Activated T-cell treated with anti-CD3 and anti-CD28 coated beads for 24 hours (primary cell): ENCODE measurements around the gene ARFGAP3.

Experiments used
- DNase-seq: peaks from one replicate; pipeline ENCODE4 v3.0.0-alpha.2; 2020; ENCODE audit warnings: low read depth

Gene ARFGAP3

DNA sequence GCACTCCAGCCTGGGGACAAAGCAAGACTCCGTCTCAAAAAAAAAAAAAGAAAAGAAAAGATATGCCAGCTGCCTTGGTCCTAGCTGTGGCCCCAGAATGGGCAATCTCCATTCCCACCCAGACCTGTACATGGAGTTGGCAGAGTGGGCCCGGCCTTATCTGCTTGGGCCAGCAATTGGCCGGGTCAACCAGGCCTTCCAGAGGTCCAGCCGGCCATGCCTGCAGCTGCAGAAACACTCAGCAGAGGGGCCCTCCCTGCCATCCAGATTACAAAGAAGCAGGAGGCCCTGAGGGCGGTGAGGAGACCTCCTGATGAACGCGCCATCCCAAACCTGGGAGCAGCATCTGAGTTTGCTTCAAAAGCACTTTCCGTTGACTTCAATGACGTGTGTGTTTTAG lies 26.9 kb upstream of the ARFGAP3 start:
- no peak for DNase-seq

DNA sequence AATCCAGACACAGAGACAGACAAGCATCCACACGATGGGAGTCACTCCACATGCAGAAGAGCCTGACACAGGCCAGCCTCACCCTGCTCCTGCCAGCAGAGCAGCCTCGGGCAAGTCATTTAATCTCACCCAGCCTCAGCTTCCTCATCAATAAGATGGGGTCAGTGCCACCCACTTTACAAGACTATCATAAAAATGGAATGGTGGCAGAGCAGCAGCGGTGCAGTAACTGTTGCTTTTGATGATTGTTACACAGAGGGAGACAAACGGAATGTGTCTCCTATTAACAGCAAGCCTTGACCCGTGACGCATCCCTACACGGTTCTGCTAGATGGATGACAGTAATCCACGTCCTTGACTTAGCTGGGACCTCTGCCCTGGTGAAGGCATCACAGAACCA lies 26.0 kb upstream of the ARFGAP3 start:
- DNase-seq = no peak

DNA sequence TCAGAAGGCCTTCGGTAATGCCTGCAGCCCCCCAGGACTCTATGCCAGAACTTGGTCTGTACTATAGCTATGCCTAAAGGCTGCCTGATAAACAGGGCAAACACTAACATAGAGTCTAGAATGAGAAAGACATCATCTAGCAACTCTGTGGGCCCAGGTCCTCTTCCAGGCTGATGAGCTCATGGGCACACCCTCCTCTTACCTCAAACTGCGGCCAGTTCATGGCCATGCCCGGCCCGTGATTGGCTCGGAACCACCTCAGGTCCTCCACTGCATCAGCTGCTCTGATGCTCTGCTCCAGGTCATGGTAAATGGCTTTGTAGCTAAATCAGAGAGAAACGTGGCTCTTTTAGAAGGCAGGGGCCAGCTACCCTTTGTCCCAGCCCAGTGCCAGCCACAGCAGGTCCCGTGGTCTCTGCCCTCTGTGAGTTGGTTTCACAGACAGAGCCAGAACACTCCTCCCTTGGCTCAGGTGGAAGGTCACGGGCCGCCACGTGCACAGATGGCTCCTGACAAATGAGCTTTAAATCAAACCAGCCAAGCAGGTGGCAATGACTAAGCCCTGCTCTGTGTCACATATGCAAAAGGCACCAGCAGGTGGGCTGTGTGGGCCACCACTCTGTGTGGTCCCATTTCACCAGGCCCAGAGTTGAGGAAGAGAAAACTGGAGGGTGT lies 25.0 kb upstream of the ARFGAP3 start:
- DNase-seq = no peak

DNA sequence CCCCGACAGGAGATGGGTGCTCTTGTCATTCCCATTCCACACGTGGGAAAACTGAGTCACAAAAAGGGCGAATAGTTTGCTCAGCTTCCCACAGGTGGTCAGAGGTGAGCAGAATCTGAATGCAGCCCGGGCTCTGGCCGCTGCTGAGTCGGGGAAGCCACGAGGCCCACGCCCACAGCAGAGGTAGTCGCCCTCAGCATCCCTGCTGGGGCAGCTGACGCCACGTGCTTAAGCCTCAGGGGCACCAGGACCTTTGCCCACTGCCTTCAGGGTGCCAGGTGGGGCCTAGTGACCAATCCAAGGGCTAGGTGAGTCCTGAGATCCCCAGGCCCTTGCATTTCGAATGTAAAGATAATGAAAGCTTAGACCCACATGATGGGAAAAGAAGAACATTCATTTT lies 24.2 kb upstream of the ARFGAP3 start:
- no peak for DNase-seq

DNA sequence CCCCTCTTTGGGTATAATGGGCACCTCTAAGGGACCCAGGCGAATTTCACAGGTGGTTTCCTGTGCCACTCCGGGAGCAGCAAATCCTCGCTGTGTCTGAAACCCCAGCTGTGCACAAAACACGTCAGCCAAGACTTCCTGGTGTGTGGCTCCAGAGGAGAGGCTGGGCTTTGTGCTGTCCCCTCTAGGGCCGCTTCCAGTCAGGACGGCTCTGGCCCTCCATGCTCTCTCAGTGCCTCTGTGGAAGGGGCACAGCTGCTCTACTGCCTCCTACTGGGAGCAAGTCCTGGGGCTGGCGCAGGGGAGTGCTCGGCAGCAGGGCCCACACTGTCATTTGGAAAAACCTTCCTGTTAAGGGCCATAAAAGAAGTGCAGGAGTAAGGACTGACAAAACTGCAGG lies 23.7 kb upstream of the ARFGAP3 start:
- DNase-seq = no peak

DNA sequence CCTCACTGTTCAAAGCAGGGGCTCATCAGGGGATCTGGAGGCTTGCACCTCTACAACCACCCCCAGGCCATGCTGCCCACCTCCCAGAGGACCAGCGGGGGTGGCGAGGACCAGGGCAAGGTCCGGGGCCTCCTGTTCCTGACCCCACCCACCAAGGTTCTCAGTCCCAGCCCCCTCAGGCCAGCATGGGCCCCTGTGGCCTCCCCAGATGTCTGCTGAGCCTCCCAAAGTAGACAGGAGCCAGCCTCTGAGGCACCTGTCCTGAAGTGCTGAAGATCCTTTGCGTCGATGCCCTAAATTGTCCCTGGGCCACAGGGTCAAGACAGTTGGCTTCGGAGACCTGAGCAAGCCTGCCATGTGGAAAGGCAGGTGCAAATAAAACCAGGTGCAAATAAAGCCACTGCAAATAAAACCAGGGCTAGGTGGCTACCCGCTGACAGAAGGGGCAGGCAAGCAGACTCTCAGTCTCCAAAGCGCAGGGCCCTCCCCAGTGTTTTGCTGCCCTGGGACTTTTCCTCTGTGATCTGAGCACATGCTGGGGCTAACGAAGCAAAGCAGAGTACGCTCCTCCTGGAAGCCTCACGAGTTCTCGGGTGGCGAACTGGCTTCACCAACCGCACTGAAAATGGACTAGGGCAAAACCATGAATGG lies 22.4 kb upstream of the ARFGAP3 start:
- no peak for DNase-seq

DNA sequence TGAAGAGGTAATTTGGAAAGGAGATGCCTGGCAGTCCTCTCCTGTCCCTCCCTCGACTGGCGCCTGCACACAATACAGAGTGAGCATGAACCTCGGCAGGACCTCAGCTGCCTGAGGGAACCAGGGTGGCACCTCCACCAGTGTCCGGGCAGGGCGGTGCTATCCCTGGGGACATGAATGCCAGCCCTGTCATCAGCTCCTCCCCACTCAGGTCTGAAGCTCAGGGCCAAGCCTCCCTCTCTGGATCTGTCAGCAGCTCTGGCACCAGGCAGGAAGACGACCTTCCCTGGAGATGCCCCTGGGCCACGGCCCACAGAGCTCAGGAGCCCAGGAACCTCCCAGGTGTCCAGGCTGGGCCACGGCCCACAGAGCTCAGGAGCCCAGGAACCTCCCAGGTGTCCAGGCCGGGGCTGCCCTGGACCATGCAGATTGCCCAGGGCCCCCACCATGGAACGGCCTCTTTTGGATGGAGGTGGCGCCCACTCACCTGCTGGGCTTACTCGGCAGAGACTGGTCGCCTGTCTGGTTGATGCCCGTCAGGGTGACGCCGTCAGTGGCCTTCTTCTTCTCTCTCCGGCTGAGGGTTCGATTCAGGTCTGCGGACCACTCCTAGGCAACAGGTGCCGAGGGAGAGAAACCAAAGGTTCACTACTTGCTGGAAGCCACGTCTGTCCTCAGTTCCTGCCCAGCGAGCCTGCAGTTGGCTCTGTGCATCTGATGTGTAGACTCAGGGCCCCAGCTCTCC lies 21.7 kb upstream of the ARFGAP3 start:
- no peak for DNase-seq

DNA sequence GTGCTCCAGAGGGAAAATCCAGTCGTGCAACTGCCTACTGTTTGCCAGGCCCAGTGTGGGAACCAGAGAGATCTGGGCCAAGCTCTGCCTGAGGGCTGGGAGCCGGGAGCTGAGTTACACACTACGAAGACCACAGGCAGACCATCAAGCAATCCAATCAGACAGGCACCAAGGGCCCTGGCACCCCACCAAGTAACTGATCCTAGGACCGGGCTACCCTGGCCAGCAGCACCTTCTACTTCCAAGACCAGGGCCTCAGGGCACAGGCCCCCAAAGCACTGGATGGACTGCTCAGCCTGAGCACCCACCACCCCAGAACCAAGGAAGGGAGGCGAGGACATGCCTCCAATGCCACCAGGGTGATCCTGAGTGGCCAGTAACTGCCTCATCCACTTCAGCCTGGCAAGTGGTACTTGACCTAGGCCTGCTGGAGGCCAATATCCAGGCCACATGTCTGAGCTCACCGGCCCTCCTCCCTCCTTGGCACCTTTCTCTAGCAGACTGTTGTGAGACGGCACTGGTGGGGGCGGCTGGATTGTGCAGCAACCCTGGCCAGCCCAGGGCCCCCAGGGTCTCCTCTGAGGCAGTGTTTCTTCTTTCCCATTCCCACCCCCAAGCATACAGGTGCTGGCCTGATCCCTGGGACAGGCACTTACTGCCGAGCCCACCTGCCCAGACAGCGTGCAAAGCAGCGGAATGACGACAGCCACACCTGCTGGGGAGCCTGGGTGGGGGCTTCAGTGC lies 20.7 kb upstream of the ARFGAP3 start:
- no peak for DNase-seq

DNA sequence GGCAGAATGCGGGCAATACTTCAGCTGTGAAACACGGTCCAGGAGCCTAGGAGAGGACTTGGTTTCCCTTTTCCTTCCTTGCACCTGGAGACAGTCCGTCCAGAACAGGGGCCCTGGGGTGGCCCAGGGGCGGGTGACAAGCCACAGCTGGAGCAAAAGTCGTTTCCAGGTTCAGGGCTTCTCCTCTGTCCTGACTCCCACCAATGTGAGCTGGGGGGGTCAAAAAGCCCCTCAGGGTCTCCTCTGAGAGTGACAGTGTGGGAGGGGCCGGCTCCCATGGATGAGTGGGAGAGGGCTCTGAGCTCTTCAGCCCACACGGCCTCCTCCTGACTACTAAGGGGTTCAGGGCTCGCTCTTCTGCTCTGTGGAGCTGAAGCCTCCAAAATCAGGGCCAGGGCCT lies 20.1 kb upstream of the ARFGAP3 start:
- DNase-seq = no peak

DNA sequence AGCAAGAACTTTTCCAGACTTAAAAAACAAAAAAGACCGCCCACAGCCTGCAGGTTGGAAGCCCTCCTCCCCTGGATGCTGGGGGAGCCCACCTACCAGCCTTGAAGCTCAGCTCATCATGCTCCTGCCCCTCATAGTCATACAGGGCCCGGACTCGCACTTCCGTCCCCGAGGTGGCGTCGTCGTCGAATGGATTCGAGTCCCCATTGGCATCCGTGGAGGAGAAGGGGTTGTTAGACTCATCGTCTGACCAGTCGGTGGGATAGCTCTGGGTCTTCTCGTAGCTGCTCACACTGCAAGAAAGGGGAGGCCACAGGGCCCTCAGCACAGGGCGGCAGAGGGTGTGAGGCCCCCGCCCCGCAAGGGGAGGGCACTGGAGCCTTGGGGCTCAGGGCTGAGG lies 19.0 kb upstream of the ARFGAP3 start:
- no peak for DNase-seq

DNA sequence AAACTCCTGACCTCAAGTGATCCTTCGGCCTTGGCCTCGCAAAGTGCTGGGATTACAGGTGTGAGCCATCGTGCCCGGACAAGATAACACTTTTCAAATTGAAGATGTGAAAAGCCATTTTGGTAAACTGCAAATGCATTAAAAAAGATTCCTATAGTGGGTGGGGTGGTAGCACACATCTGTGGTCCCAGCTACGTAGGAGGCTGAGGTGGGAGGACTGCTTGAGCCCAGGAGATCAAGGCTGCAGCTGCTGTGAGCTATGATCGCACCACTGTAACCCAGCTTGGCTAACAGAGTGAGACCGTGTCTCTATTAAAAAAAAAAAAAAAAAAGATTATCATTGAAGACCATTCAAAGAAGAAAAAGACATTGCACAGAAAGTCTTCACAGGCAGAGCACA lies 16.9 kb upstream of the ARFGAP3 start:
- DNase-seq = no peak

DNA sequence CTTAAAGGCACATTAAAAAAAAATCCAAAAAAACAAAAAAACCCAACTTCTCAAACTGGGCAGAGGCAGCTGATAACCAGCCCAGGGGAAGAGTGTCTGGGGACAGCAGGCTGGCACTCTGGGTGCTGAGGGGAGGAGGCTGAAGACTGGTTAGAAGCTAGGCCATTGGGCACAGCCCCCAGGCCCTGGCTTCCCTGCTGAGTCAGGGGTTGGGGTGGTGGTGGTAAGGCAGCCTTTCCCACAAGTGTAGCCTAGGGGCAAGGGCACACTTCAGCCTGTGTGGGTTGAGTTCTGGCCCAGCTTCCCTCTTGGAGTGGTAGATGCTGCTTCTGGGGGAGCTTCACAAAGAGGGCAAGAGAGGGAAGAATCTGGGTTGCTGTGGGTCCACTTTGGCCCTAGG lies 16.3 kb upstream of the ARFGAP3 start:
- no peak for DNase-seq

DNA sequence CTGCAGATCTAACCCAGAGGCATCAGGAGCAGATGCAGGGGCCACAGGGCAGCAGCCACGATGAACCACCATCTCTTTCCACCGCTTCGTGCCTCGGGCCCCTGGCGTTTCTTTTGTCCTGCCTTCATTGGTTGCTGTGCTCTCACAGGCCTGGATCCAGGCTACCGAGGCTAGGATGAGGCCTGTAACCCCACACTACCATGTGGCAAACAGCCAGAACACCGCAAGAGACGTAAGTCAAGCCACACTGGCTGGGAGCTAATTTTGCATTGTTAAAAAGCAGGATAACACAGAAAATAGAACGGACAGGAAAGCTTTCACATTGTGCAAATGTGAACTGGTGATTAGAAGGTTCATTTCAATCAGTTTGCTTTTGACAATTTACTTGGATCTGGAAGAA lies 15.7 kb upstream of the ARFGAP3 start:
- no peak for DNase-seq

DNA sequence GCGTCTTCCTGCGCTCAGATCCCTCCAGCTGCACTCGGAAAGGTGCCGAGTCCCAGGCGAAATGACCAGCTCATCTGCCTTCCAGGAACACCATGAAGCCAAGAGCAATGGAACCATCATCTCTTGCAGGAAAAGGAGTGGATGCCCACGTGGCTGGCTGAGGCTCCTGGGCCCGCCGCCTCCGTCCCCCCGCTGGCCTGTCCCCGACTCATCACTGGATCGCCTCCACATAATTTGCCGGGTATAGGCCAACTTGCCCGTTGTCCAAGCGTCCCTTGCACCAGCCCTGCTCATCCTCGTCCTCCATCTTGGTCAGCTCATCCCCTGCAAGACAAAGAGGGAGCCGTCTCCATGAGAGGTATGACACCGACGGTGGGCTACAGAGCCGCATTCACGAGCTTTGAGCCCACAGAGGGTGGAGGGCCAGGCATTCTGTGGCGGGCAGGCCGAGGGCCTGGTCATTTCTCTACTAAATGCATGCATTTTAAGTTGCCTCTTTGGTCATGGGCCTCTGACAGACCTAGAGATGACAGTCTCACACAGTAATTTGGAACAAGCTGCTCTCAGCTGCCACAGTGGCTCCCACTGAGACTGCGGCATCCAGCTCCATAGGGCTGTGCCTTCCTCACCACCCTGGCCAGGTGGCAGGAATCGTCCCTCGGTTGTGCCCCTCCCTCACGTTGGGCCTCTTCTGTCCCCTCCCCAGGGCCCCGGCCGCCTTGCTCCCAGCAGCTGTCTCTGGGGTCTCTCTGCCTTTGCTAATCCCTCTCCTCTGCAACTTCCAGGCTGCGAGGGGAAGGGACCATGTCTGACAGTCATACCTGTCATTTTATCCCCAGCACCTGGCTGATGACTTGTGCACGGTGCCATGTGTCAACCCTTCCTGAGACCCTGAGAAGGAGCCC lies 14.3 kb upstream of the ARFGAP3 start:
- DNase-seq = no peak

DNA sequence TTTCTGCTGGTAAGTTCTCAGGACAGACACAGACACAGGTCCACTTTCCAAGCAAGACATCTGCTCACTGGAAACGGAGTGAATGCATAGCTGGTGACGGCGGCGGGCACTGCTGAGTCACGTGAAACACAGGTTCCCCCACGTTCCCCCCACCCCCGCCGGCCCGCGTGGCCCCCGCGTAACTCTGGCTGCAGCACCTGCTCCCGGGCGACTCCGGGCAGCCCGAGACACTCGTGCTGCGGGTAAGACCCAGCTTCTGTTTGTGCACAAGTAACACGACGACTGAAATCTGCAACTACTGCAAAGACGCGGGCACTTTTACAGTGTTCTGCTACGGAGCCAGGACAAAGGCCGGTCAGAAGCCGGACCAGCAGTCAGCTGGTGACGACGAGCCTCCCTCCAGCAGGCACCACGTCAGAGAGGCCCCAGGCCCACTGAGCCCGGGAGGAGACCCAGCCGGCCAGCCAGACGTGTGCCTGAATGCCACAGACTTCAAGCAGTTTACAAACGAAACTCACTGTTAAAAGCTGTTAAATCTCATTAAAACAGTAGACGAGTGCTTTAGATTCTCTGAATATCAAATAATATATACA lies 12.9 kb upstream of the ARFGAP3 start:
- no peak for DNase-seq

DNA sequence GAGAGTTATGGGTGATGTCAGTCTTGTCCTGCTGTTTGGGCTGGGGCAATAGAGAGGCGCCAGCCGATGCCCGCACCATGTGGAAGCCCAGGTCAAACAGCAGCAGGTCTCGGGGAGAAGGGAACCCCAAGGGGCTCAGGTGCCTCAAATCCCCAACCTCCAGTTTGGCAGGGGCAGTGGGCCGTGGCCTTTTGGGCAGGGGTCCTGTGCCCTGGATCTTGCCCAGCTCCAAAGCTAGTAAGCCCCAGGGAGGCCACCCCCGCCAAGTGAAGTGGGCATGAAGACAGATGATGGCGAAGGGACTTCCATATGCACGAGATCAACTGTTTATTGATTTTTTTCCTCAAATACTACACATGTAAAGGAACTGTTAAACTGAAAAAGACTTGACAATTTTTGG lies 12.4 kb upstream of the ARFGAP3 start:
- no peak for DNase-seq

DNA sequence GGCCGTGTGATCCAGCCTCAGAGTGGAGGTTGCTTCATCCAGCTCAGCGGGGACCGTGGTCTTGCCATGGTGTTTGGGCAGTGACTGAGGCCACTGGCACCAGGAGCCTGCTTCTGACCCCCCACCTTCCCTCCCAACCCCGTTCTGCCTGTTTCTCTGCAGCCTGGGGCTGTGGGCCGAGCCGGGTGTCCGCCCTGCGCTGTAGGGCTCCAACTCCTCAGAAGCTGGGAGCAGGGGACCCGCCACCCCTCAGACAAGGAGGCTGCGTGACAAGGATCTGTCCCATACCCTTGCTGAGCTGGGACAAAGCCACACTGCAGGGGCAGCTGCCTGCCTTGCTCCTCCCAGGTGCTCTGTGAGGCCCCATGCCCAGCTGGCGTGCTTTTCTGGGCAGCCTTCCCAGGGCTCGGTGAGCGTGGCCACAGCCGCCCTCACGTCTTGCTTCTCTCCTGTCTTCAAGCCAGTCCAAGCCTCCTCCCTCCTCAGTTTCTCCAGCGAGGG lies 11.7 kb upstream of the ARFGAP3 start:
- no peak for DNase-seq

DNA sequence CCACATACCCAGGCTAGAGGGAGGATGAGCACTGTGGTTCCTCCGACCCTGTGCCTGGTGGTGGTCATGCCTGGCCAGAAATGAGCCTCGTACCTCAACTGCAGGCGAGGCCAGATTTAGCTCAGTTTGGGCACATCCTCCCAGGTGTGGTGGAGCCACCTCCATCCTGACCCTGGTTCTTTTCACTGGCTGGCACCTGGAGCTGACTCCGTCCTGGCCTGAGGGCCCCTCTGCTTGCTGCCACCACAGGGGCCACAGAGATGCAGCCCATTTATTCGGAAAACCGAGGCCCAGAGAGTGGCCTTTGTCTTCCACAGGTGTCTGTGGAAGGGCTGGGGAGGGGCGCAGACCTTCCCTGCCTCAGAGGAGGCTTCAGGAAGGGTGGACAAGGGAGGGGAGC lies 9.0 kb upstream of the ARFGAP3 start:
- DNase-seq = no peak

DNA sequence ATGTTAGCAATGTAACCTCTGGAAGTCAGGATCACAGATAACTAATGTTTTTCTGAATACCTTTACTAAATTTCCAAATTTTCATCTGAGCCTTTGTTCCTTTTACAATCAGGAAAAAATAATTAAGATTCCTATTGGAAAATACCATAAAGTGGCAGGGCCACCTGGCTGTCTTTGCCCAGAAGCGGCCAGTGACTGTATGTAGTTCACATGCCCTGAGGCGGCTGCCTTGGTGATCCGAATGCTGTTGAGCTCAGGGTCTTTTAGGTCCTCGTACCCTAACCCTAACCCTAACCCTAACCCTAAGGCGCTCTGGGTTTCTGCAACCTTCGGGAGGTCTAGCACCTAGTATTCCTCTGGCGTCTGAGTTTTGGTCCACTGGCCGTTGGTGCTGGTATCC lies 8.5 kb upstream of the ARFGAP3 start:
- no peak for DNase-seq

DNA sequence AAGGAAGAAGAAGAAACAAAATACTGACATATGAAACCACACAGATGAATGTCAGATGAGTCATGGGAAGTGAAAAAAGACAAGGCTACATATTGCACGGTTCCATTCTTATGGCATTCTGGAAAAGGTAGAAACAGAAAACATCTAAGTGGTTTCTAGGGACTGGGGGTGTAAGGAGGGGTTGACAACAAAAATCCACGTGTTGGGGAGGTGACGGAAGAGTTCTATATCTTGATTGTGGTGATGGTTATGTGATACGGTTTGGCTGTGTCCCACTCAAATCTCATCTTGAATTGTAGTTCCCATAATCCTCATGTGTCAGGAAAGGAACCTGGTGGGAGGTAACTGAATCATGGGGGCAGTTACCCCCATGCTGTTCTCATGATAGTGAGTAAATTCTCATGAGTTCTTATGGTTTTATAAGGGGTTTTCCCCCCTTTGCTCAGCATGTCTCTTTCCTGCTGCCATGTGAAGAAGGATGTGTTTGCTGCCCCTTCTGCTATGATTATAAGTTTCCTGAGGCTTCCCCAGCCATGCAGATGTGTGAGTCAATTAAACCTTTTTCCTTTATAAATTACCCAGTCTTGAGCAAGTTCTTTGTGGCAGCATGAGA lies 6.4 kb upstream of the ARFGAP3 start:
- peak; percentile 37 for DNase-seq
